Cerebellar nuclear complex (tissue), 1 donor: ENCODE measurements around the gene RASSF3.

Experiments
- DNase-seq, 2 experiments: peaks; one replicate each; lab custom pipeline; 2025; lab: John Stamatoyannopoulos, UW

Gene RASSF3

DNA sequence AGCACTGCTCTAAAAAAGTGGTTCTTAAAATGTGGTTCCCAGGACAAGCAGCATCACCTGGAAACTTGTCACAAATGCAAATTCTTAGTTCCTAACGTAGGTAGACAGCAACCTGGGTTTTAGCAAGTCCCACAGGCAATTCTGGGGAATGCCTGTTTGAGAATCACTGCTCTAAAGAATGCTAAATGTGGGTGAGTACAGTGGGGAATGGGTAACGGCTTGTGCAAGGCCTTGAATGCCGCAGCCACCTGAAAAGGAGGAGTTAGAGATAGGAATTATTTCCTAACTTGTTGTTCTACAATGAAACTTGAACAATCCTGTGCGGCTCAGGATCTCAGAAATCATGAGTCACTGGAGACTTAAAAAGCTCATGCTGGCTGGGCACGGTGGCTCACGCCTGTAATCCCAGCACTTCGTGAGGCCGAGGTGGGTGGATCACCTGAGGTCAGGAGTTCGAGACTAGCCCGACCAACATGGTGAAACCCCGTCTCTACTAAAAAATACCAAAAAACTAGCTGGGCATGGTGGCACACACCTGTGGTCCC, 114.0 kb downstream of the RASSF3 start:
- no peak for DNase-seq

DNA sequence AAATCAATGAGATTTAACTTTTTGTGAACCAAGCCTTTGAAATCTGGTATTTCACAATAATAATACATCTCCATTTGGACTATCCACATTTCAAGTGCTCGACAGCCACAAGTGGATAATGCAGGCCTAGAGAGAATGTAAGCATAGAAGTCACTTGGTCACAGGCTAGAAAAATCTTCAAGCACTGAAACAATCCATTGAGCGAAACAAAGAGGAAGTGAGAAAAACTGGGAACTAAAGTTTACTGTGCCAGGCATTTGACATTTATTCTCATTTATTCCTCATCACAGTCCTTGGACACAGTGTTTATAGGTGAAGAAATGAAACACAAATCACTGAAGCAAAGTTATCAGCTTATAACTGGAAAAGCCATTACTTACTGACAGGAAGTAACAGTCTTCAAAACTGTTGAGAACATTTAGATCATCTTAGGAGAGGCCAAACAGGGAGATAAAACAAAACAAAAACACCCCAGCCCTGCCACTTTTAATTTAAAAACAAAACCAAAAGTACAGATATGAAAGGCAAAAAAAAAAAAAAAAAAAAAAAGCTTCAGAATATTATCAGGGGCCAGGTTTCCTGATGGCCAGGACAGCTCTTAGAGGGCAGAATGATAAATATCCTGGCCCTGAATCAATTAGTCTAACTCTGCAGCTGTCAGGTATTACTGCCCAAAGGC, 119.8 kb downstream of the RASSF3 start:
- DNase-seq: no peak

DNA sequence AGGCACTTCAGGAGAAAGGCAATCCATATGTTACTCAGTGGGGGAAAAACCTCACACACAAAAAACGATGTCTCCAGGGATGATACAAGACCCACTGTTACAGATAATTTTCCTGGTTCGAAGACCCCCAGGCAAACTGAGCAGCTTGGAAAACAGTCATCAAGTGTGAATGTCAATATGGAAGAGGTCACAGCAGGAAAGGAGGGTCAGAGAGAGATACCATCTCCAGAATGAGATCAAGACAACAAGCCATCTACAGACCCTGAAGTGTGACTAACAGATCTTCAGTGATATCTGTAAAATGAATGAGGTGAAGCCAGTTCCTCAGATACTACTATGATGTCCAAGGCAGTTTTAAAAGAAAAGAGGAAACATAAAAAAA, 120.3 kb downstream of the RASSF3 start:
- DNase-seq: no peak

DNA sequence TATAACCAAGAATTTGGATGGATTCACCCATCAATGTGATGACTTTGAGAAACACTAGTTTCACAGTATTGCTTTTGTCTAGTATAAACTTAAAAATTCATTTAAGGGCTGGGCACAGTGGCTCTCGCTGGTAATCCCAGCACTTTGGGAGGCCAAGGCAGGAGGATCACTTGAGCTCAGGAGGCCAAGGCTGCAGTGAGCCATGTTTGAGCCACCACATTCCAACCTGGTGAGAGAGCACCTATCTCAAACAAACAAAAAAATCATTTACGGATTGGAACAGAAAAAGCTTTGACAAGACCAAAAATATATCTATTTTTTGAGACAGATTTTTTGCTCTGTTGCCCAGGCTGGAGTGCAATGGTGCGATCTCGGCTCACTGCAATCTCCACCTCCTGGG, 121.4 kb downstream of the RASSF3 start:
- DNase-seq: no peak

DNA sequence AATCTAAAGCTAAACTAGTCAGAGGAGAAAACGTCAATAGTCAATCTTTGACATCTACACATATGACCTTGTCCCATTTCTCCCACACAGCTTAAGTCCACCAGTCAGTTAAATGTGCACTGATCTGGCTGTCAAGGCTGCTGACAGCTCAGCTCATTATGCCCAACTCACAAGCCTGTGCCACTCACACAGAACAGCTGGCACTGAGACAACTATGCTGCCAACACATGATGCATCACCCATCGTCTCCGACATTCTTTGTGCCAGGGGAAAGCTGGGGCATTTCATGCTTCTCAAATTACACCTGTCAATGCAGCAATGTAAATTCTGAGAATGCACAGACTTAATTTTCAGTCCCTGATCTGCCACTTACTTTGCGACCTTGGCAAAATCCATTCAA, 123.6 kb downstream of the RASSF3 start:
- DNase-seq: no peak

DNA sequence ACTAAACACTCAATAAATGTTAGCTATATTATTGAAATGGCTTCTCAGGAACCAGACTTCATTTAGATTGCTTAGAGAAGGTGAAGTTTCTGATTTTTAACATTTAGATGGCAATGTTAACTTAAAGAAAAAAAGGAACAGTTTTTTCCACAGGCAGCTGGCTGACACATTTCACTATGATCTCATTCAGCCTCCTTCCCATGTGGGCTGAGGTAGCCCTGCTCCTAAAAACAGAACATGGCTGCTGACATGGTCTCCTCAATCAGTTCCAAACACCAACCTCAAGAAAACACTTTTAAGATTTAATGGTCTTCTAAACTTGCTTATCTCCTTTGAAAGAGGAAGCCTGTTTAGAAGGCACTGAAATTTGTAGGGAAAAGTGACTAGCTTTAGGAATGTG, 125.1 kb downstream of the RASSF3 start:
- DNase-seq: no peak

DNA sequence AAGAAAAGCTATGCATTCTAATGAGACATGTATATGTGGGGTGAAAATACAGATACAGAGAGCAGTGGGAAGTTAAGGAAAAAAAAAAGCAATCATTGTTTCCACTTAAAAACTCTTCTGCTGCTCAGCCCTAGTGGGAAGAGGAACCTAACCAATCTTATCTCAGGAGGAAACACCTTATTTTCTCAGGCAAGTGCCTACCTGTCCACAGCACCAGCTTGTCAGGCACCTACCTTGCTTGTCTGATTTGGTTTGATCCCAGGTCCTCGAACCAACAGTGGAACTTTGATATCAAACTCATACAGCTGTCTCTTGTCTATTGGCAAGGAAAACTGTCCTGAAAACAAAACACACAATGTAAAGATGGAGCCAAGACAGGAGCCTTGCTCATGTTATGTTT, 126.5 kb downstream of the RASSF3 start:
- no peak for DNase-seq

DNA sequence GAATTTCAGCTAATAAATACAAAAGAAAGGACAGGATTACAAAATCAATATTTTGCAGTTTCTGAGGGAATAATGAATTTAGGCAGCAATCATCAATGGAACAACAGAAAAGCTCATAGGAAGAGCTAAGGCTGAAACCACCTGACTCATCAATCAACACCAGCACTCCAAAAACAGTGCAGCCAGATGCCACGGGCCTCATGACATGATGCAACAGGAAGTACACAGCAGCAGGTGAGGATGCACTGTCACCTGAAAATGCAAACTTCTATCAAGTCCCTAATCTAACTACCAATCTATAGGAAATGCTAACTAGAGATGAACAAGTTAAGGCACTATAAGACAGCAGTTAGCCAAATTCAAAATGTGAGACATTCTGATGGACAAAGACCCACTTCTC, 127.2 kb downstream of the RASSF3 start:
- no peak for DNase-seq

DNA sequence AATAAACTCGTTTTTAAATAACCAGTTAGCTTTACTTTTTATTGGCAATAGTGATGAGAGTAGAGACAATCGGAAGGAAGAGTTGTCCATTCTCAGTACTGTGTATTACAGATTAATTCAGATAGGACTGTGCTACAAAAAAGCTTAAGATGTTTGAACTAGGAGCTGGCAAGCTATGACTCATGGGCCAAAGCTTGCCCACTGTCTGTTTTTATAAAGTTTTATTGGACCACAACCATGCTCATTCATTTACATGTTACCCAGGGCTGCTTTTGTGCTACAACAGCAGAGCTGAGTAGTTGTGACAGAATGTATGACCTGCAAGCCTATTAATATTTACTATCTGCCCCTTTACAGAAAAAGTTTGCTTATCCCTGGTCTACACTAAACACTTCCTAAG, 129.5 kb downstream of the RASSF3 start:
- DNase-seq: no peak

DNA sequence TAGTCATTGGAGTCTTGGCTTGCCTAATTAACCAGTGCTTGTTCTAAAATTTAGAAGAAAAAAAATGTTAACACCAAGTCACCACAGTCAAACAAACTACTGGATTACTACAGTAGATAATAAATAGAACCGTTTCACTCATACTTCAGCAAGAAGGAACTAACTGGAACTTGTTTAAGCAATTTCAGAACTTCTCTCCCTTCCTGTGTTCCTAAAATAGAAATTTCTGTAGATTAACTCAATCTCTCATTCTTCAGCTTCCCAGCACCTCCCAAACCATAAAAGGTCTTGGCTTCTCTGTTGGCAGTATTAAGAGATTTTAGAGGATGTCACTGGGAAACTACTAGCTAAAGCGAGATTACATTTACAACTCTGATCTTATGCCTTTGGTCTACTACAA, 130.4 kb downstream of the RASSF3 start:
- DNase-seq: no peak

DNA sequence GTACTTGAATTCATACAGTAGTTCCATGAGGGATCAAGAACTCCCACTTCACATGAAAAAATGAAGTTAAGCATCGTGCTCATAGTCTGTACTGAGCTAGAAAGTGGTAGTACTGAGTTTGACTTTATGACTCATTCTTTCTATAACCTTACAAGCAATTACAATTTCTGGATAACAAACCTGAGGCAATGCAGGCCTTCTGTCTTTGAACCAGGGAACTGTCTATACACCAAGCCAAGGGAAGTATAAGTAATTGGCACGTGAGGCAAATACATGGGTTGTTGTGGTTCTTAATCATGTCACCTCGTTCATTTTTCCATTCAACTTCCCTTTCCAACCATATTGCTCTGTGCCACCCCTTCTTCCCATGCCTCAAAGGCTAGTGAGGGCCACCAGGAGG, 132.1 kb downstream of the RASSF3 start:
- DNase-seq: no peak

DNA sequence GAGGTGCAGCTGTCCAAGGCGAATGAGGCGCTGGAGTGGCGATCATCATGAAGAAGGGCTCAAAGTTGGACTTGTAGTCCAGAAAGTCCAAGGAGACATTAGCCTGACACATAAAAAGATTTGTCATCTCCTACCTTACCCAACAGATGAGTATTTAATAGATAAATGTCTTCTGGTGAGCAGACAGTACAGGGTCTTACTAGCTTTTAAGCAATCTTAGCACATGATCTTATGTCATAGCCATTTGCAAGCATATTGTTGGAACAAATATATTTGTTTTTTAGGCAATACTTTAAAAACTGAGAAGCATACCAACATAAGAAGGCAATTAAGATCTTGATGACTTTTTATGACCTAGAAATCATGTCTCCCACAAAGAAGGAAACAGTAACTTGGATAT, 132.9 kb downstream of the RASSF3 start:
- no peak for DNase-seq

DNA sequence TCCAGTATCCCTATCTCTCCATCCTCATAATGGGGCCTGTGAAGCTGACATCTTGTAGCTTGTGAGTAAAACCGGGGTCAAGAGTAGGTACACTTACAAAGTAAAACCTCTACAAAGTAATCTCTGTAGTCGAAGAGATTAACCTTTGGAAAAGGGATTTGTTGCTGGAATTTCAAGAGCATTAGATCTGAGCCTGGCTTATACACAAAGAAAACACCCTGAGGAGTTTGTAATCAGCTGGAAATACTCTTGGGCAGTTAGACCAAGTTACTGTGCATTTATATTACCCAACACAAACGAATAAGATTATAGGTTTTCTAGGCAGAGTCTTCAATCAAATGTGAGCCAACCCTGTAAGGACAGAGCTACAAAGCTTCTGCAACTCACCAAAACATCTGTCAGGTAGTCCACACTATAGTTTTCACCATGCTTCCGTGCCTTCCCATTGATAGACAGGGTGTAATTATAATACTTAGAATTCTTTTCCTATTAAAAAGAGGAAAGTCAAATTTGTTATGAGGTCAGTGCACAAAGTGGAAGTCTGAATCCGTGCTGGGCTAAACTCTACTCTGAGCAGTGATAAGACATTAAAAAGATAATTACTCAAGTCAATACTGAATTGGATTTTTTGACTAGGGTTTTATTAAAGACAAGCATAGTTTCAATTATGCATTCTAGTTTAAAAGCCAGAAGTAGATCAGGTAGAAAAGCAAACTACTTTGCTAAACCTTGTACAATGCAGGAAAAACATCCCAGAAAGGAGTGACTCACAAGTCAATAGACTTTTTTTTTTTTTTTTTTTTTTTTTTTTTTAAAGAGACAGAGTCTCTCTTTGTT, 134.3 kb downstream of the RASSF3 start:
- no peak for DNase-seq

DNA sequence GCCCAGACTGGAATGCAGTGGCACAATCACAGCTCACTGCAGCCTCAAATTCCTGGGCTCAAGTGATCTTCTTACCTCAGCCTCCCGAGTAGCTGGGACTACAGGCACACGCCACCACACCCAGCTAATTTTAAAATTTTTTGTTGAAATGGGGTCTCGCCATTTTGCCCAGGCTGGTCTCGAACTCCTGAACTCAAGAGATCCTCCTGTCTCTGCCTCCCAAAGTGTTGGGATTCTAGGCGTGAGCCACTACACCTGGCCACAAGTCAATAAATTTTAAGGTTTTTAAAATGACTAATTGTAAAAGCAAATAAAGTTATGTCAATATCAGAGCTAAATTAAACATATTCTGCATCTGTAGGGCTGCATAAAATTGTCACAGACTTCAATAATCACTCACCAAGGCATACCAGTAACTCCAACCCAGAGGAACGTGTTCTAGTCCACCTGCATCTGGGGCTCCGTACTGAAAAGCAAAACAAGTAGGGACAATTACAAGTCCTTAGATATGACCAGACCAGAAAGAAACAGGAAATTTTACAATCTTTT, 135.0 kb downstream of the RASSF3 start:
- DNase-seq: no peak

DNA sequence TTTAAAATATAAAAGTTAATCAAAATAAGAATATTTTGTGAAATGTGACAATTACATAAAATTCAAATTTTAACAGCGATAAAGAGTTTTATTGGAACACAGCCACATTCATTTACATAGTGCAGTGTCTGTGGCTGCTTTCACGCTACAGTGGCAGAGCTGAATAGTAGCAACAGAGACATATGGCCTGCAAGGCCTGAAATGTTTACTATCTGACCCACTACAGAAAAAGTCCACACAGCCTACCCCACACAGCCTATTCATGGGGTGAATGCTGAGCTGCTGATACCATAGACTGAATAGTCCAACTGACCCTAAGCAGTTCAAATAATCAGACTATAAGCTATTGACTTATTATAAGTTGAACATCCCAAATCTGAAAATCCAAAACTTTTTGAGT, 135.7 kb downstream of the RASSF3 start:
- DNase-seq: no peak

DNA sequence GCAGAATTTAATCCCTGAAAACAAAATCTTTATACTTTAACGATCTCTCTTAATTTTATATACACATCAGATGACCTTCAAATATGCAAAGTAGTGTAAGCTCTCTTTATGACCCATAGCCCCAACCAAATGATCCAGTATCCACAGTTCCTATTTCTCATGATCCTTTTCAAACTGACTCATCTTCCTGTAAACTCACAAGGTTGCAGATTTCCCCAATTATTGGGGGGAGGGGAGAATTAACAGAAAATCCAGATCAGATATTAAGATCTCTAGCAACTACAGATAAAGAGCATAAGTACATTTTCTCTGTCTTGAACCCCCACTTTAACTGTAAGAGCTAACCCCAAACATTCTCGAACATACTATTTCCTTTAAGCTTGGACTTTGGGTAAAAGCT, 136.4 kb downstream of the RASSF3 start:
- no peak for DNase-seq
